Lower leg skin (tissue), 4 donors: ENCODE data around the gene ZNF282. TPM values are rescaled to one million over a fixed set of nuclear protein-coding genes. Genes with fewer than 3 reads are reported as not detected.
A peak's percentile ranks its signal among the peaks of the same experiment; 100 is the strongest.
"Not testable (repeated sequence)": the region's sequence is repeated elsewhere in the genome, so short reads cannot be mapped to it uniquely, and the experiment has no call there.

Experiments used
- DNase-seq, 2 donors: peaks; one replicate each; pipeline ENCODE4 v3.0.0-alpha.2; 2019; ENCODE audit warnings: low spot score in 2 of 2
- H3K4me3 ChIP-seq: fragments of 200-600 bp; sonication (generic); 2 replicates; pipeline ENCODE4 v1.5.1; 2017; ENCODE audit warnings: mild to moderate bottlenecking, low read depth; ENCODE audit not compliant: poor library complexity, severe bottlenecking
- POLR2A ChIP-seq, 2 donors: fragments of 450-650 bp; IDR thresholded peaks; one replicate each; pipeline ENCODE4 v1.6.1; 2016 to 2017; ENCODE audit warnings: antibody characterized with exemption in 2 of 2, mild to moderate bottlenecking in 1 of 2, moderate library complexity in 1 of 2
- WGBS, 2 donors: methylation state at CpG; one replicate each; pipeline ENCODE4 v1.1.5; 2018; 5-methylcytosine and 5-hydroxymethylcytosine counted together
- intact Hi-C: fragments of 100-400 bp; cut with DNase I; formaldehyde crosslinking; loops from one replicate; pipeline ENCODE4 v1.15.0; 2023; ENCODE audit warnings: low total_unique reads
- total RNA-seq, 4 donors: library from RNA; depleted of rRNA; stranded (reverse); fragments of >200 nt; gene quantifications; one replicate each; pipeline ENCODE4 v1.1.0, GENCODE V29; 2016
- TF ChIP-seq, protein P1 (sequence below), 3 donors: fragments of 450-650 bp; IDR thresholded peaks; one replicate each; pipeline ENCODE4 v1.5.1; 2016; ENCODE audit warnings: antibody characterized with exemption in 3 of 3, mild to moderate bottlenecking in 3 of 3, moderate library complexity in 2 of 3

The ZNF282 gene
- total RNA-seq, 4 donors from 2014 or later = 22.4 to 47.5 (median 36.1) TPM

DNA sequence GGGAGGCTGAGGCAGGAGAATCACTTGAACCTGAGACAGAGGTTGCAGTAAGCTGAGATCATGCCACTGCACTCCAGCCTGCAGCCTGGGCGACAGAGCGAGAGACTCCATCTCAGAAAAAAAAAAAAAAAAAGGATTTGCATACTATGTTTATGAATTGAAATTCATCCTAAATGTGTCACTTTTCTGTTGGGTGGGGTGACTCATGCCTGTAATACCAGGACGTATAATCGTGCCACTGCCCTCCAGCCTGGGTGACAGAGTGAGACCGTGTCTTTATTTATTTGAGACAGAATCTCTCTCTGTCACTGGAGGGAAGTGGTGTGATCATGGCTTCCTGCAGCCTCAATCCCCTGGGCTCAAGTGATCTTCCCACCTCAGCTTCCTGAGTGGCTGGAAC is 49.9 kb downstream of the ZNF282 start:
- peak in 1 of 2 donors; percentile 45 for DNase-seq
- TF ChIP-seq, protein P1, sequence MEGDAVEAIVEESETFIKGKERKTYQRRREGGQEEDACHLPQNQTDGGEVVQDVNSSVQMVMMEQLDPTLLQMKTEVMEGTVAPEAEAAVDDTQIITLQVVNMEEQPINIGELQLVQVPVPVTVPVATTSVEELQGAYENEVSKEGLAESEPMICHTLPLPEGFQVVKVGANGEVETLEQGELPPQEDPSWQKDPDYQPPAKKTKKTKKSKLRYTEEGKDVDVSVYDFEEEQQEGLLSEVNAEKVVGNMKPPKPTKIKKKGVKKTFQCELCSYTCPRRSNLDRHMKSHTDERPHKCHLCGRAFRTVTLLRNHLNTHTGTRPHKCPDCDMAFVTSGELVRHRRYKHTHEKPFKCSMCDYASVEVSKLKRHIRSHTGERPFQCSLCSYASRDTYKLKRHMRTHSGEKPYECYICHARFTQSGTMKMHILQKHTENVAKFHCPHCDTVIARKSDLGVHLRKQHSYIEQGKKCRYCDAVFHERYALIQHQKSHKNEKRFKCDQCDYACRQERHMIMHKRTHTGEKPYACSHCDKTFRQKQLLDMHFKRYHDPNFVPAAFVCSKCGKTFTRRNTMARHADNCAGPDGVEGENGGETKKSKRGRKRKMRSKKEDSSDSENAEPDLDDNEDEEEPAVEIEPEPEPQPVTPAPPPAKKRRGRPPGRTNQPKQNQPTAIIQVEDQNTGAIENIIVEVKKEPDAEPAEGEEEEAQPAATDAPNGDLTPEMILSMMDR (IDR thresholded peaks at IDR 0.05) = no peak
- no peak for TF ChIP-seq POLR2A (IDR thresholded peaks at IDR 0.05)
- intact Hi-C loops = no loop called here
- H3K4me3 ChIP-seq = no peak overlapping the region
- 67 to 75% methylated on average over 5 of the region's 5 CpGs for WGBS, 2 donors

DNA sequence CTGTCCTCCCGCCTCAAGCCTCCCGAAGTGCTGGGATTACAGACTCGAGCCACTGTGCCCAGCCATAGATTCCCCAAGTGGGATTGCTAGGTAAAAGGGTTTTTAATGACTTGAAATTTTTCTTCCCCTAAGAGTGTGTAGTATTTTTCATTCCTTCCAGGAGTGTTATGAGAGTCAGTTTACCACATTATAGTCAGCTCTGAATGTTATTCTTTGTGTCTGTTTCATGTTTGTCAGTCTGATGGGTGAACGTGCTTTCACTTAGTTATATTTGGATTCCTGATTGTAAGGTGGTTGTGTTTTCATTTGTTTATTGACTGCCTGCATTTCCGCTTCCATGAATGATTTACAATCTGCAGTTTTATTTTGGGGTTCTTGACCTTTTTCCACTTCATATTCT is 50.4 kb downstream of the ZNF282 start:
- no peak overlapping the region for H3K4me3 ChIP-seq
- DNase-seq = no peak
- no peak for TF ChIP-seq POLR2A (IDR thresholded peaks at IDR 0.05)
- TF ChIP-seq, protein P1 (IDR thresholded peaks at IDR 0.05) = no peak
- intact Hi-C loops = no loop called here
- 88 to 89% methylated on average over 5 of the region's 5 CpGs for WGBS, 2 donors

DNA sequence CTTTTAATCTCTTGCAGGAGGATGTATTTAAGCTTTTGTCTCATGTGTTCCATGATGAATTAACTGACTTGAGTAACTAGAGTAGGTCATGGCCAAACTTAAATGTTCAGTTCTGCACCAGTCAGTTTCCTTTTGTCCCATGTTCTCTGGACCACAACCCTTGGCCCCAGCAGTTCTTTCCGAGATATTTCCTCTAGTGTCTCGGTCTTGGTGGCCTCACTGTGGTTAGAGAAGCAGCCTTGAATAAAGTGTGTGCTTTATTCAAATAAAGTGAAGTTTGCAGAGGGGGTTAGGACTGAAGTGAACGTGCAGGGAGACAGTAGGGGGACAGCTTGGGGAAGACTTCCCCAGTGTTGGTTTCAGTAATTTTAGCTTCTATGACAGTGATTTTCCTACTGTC is 53.4 kb downstream of the ZNF282 start:
- 58 to 71% methylated on average over 3 of the region's 3 CpGs for WGBS, 2 donors

DNA sequence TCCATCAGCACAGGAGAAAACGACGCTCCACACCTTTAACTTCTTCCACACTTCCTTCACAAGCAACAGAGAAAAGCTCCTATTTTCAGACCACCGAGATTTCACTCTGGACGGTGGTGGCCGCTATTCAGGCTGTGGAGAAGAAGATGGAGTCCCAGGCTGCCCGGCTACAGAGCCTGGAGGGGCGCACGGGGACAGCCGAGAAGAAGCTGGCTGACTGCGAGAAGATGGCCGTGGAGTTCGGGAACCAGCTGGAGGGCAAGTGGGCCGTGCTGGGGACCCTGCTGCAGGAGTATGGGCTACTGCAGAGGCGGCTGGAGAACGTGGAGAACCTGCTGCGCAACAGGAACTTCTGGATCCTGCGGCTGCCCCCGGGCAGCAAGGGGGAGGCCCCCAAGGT is 54.8 kb downstream of the ZNF282 start:
- WGBS, 2 donors = 90 to 92% methylated on average over 18 of the region's 18 CpGs
- H3K4me3 ChIP-seq, intact Hi-C loops: not testable (repeated sequence)
- peak in 1 of 2 donors; percentile 66 for DNase-seq

More for the DNA sequence above, 53.4 kb downstream of the ZNF282 start:
- TF ChIP-seq, protein P1 (IDR thresholded peaks at IDR 0.05) = no peak
- TF ChIP-seq POLR2A (IDR thresholded peaks at IDR 0.05) = no peak
- no peak for DNase-seq
- intact Hi-C loops = no loop called here
- H3K4me3 ChIP-seq = no peak overlapping the region

DNA sequence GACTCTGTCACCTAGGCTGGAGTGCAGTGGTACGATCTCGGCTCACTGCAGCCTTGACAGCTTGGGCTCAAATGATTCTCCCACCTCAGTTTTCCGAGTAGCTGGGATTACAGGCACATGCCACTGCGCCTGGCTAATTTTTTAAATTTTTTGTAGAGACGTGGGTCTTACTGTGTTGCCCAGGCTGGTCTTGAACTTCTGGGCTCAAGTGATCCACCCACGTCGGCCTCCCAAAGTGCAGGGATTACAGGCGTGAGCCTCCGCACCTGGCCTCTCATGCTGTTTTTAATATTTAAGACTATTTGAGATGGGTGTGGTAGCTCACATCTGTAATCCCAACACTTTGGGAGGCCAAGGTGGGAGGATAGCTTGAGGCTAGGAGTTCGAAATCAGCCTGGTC is 56.2 kb downstream of the ZNF282 start:
- 86 to 96% methylated on average over 10 of the region's 10 CpGs for WGBS, 2 donors
- intact Hi-C loops, H3K4me3 ChIP-seq: not testable (repeated sequence)
- peak in 1 of 2 donors; percentile 53 for DNase-seq

DNA sequence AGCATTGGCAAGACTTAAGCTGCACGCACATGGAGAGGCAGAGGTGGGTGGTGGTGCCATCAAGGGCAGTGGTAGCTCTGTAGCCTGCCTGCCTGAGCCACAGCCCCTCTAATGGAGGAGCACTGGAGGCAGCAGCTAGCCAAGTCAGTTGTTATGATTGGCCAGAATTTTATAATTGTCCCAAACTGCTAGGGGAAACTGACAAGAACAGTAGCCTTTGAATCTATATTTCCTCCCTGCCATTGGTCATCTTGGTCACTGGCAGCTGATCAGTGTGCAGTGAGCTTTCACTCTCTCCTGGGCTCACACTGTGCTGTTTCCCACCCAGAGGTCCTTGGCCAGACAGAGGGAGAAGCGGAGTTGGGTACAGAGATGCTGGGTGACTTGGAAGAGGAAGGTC is 57.0 kb downstream of the ZNF282 start:
- no peak overlapping the region for H3K4me3 ChIP-seq
- TF ChIP-seq POLR2A (IDR thresholded peaks at IDR 0.05) = no peak
- TF ChIP-seq, protein P1 (IDR thresholded peaks at IDR 0.05) = no peak
- 92% methylated on average over 2 of the region's 2 CpGs for WGBS, 2 donors
- DNase-seq = no peak
- intact Hi-C loops = no loop called here

DNA sequence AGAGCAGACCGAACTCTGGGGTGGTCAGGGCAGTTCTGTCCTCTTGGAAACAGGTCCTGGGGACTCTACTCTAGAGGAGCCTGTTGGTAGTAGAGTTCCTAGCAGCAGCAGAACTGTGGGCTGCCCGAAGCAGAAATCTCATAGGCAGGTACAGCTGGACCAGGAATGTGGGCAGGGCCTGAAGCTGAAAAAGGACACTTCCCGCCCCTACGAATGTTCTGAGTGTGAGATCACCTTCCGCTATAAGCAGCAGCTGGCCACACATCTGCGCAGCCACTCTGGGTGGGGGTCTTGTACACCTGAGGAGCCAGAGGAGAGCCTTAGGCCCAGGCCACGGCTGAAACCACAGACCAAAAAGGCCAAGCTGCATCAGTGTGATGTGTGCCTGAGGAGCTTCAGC is 58.3 kb downstream of the ZNF282 start:
- no peak for DNase-seq
- H3K4me3 ChIP-seq = no peak overlapping the region
- 89 to 94% methylated on average over 7 of the region's 7 CpGs for WGBS, 2 donors
- TF ChIP-seq, protein P1 (IDR thresholded peaks at IDR 0.05) = no peak
- intact Hi-C loops = no loop called here
